GM12878 (cell line): ENCODE results near the gene ACTR8. TPM values are rescaled to one million over a fixed set of nuclear protein-coding genes. Genes with fewer than 3 reads are reported as not detected.

ENCODE experiments used
- ATAC-seq: fragments of 200-7000 bp; cut with Tn5 transposase; 3 replicates; pipeline ENCODE4 v1.9.1; 2020; ENCODE audit warnings: mild to moderate bottlenecking, moderate library complexity
- Bru-seq: library from RNA; stranded (reverse); fragments of 400-500 nt; gene quantifications from one replicate; lab custom pipeline; 2021; lab: Mats Ljungman, UMichigan
- BruChase-seq, 2 experiments: library from RNA; stranded (reverse); fragments of 400-500 nt; gene quantifications; one replicate each; lab custom pipeline; 2021; lab: Mats Ljungman, UMichigan
- BruUV-seq: library from RNA; stranded (reverse); fragments of 400-500 nt; replicated peaks from 2 replicates; lab custom pipeline; 2021; lab: Mats Ljungman, UMichigan
- CTCF ChIA-PET: fragments of 300-600 bp; sonication (Branson Sonifier 250); formaldehyde crosslinking; extraction: SDS; loops from one replicate; lab custom pipeline; 2021; ENCODE audit warnings: inconsistent platforms; lab: Yijun Ruan, JAX
- POLR2A ChIA-PET: fragments of 350-600 bp; formaldehyde crosslinking; extraction: SDS; loops from one replicate; lab custom pipeline; 2021; ENCODE audit warnings: inconsistent platforms; lab: Charles Lee
- RAD21 ChIA-PET: fragments of 300-600 bp; sonication (Branson Sonifier 250); formaldehyde crosslinking; loops from one replicate; lab custom pipeline; 2023; ENCODE audit warnings: antibody characterized with exemption; ENCODE audit not compliant: unreplicated experiment; lab: Charles Lee
- SMC1A ChIA-PET: fragments of 300-600 bp; sonication (Branson Sonifier 250); formaldehyde crosslinking; loops from one replicate; lab custom pipeline; 2023; ENCODE audit not compliant: unreplicated experiment, uncharacterized antibody; lab: Charles Lee
- DNase-seq: peaks from one replicate; pipeline ENCODE4 v3.0.0-alpha.2; 2011; ENCODE audit warnings: low read depth, low spot score
- FAIRE-seq: peaks from 3 replicates; lab custom pipeline; 2011; peaks lifted over from hg19 to GRCh38; lab: Jason Lieb, UNC
- H2AFZ ChIP-seq: 2 replicates; pipeline ENCODE4 v1.6.0; 2011; ENCODE audit warnings: low read depth, low read length, control low read depth; ENCODE audit not compliant: control insufficient read depth
- H3K27ac ChIP-seq: 2 replicates; pipeline ENCODE4 v1.5.1; 2011; ENCODE audit warnings: control low read depth; ENCODE audit not compliant: control insufficient read depth, insufficient read depth
- H3K27me3 ChIP-seq, 2 experiments: replicated peaks in 1 of 2; 2 replicates each; pipeline versions ENCODE4 v1.6.0 to v1.6.1; 2011; ENCODE audit warnings: low read length in 1 of 2; ENCODE audit not compliant: control insufficient read depth in 2 of 2, insufficient read depth in 2 of 2
- H3K36me3 ChIP-seq, 2 experiments: 2 replicates each; pipeline ENCODE4 v1.5.1; 2011; ENCODE audit warnings: low read length in 1 of 2; ENCODE audit not compliant: control insufficient read depth in 2 of 2, insufficient read depth in 2 of 2
- H3K4me1 ChIP-seq: 2 replicates; pipeline ENCODE4 v1.6.1; 2011; ENCODE audit warnings: mild to moderate bottlenecking, low read length, moderate library complexity, mixed read lengths; ENCODE audit not compliant: control insufficient read depth, insufficient read depth
- H3K4me2 ChIP-seq: 2 replicates; pipeline ENCODE4 v1.6.0; 2011; ENCODE audit warnings: control low read depth; ENCODE audit not compliant: control insufficient read depth, insufficient read depth
- H3K4me3 ChIP-seq: fragments of 200-600 bp; sonication (generic); 2 replicates; pipeline ENCODE4 v1.5.1; 2016
- H3K79me2 ChIP-seq: 2 replicates; pipeline ENCODE4 v1.6.0; 2011; ENCODE audit warnings: low read length; ENCODE audit not compliant: control insufficient read depth, insufficient read depth
- H3K9ac ChIP-seq: 2 replicates; pipeline ENCODE4 v1.8.0; 2011; ENCODE audit warnings: low read length, control low read depth, mixed read lengths; ENCODE audit not compliant: control insufficient read depth, insufficient read depth
- H3K9me3 ChIP-seq: replicated peaks from 3 replicates; pipeline ENCODE4 v1.5.1; 2011; ENCODE audit warnings: mild to moderate bottlenecking, low read length; ENCODE audit not compliant: control insufficient read depth, insufficient read depth
- H4K20me1 ChIP-seq: 2 replicates; pipeline ENCODE4 v1.6.0; 2011; ENCODE audit not compliant: control insufficient read depth, insufficient read depth
- ATF7 ChIP-seq: fragments of 450-650 bp; IDR thresholded peaks from 2 replicates; pipeline ENCODE4 v1.6.1; 2016; ENCODE audit warnings: low read depth, mild to moderate bottlenecking
- CBFB ChIP-seq: IDR thresholded peaks from 2 replicates; pipeline ENCODE4 v1.6.1; 2016; ENCODE audit warnings: antibody characterized with exemption, low read depth
- CHD2 ChIP-seq: IDR thresholded peaks from 2 replicates; pipeline ENCODE4 v1.6.1; 2011; ENCODE audit warnings: low read depth, low read length, improper control_type of control experiment, borderline replicate concordance
- MEF2A ChIP-seq: IDR thresholded peaks from 2 replicates; pipeline ENCODE4 v1.6.1; 2011; ENCODE audit warnings: low read depth, mild to moderate bottlenecking, low read length, moderate library complexity; ENCODE audit not compliant: insufficient read depth
- POLR2AphosphoS5 ChIP-seq: IDR thresholded peaks from 2 replicates; pipeline ENCODE4 v1.6.1; 2011; ENCODE audit warnings: mild to moderate bottlenecking, low read length, inconsistent platforms
- SUZ12 ChIP-seq: fragments of 200-600 bp; sonication (generic); IDR thresholded peaks from one replicate; pipeline ENCODE4 v1.6.1; 2018; ENCODE audit warnings: antibody characterized with exemption, mild to moderate bottlenecking; ENCODE audit not compliant: unreplicated experiment
- TCF7 ChIP-seq: IDR thresholded peaks from 2 replicates; pipeline ENCODE4 v1.6.1; 2014; ENCODE audit warnings: antibody characterized with exemption, borderline replicate concordance
- ZBTB11 ChIP-seq: fragments of 450-650 bp; formaldehyde crosslinking; IDR thresholded peaks from 2 replicates; pipeline ENCODE4 v1.5.0; 2022; ENCODE audit warnings: mild to moderate bottlenecking, missing genetic modification characterization
- ZNF592 ChIP-seq: fragments of 450-650 bp; IDR thresholded peaks from 2 replicates; pipeline ENCODE4 v1.6.1; 2017; ENCODE audit warnings: mild to moderate bottlenecking, moderate library complexity
- WGBS: methylation state at CpG from one replicate; pipeline ENCODE4 v1.1.6; 2016; ENCODE audit warnings: low lambda C conversion rate; ENCODE audit not compliant: insufficient replicate concordance, insufficient coverage; ENCODE audit errors: missing lambda C conversion rate; 5-methylcytosine and 5-hydroxymethylcytosine counted together
- in situ Hi-C: fragments of 300-500 bp; cut with MboI; formaldehyde crosslinking; loops from 9 replicates; pipeline ENCODE4 v1.14.3; 2018; ENCODE audit warnings: mixed read lengths
- intact Hi-C: fragments of 100-400 bp; cut with micrococcal nuclease; formaldehyde crosslinking; loops from one replicate; pipeline ENCODE4 v1.14.2; 2022; ENCODE audit not compliant: unreplicated experiment
- long read RNA-seq, 2 experiments: library from polyadenylated mRNA; unstranded; transcript quantifications; one replicate each; pipeline ENCODE4 v2.0.0, GENCODE V29; 2019 to 2020
- polyA minus RNA-seq, 3 experiments: library from RNA; depleted of rRNA, polyadenylated mRNA; stranded (reverse); fragments of >200 nt; gene quantifications; 2 replicates each; pipeline ENCODE4 v1.2.3, GENCODE V29; 2011
- polyA plus RNA-seq, 11 experiments: library from polyadenylated mRNA; depleted of rRNA in 4 of 11; unstranded in 6 of 11; stranded (reverse) in 5 of 11; fragments of >200 nt; fragmentation: Nextera tagmentation in 4 of 11; fragmentation: Illumina TruSeq in 1 of 11; extraction: Ambion mirVana in 4 of 11; extraction: Trizol in 1 of 11; gene quantifications; 1 replicate in 1 of 11; 2 replicates in 10 of 11; pipeline versions ENCODE4 v1.2.1 to v1.2.3, GENCODE V29; 2011 to 2016; ENCODE audit warnings: inconsistent platforms in 2 of 11, missing spikeins in 2 of 11, low read depth in 1 of 11
- total RNA-seq, 4 experiments: library from RNA; depleted of rRNA in 3 of 4; stranded (reverse); fragments of >200 nt in 3 of 4; fragmentation: Illumina TruSeq in 1 of 4; extraction: Trizol in 1 of 4; gene quantifications; 2 replicates each; pipeline versions ENCODE4 v1.2.1 to v1.2.3, GENCODE V29; 2013 to 2021

Gene ACTR8
- 33.3 and 36.0 TPM in 2 replicates for total RNA-seq (2013; cell fraction: nucleolus; rRNA removed)
- total RNA-seq (2014; rRNA removed): 27.5 and 36.5 TPM in 2 replicates
- 28.1 and 29.5 TPM in 2 replicates for total RNA-seq (2014; rRNA removed; fragmentation: Illumina TruSeq; extraction: Trizol)
- total RNA-seq (2021): 32.8 and 35.7 TPM in 2 replicates
- 16.2 TPM for polyA plus RNA-seq (2011; ENCODE audit: low read depth)
- polyA plus RNA-seq (2011; rRNA removed): 32.9 and 40.9 TPM in 2 replicates
- polyA plus RNA-seq (2011; cell fraction: cytosol; rRNA removed): 17.9 and 19.9 TPM in 2 replicates
- 26.7 and 30.3 TPM in 2 replicates for polyA plus RNA-seq (2011; cell fraction: nucleus; rRNA removed)
- 20.7 and 21.9 TPM in 2 replicates for polyA plus RNA-seq (2012)
- 24.9 and 29.5 TPM in 2 replicates for polyA plus RNA-seq (2014; fragmentation: Illumina TruSeq; extraction: Trizol)
- polyA plus RNA-seq (2014; fragmentation: Nextera tagmentation; extraction: Ambion mirVana): 10 to 100 TPM in 1 of 2 experiments, 1 to 10 TPM in 1; 5.3 to 15.5 TPM
- polyA plus RNA-seq (2014; rRNA removed): 23.8 and 29.2 TPM in 2 replicates
- 10 to 100 TPM; 26.3 to 26.5 TPM for polyA plus RNA-seq (2016; fragmentation: Nextera tagmentation; extraction: Ambion mirVana)
- 38.0 and 45.6 TPM in 2 replicates for polyA minus RNA-seq (2011; rRNA and poly(A)+ RNA removed)
- 9.5 and 20.4 TPM in 2 replicates for polyA minus RNA-seq (2011; cell fraction: cytosol; rRNA and poly(A)+ RNA removed)
- polyA minus RNA-seq (2011; cell fraction: nucleus; rRNA and poly(A)+ RNA removed): 18.4 and 24.1 TPM in 2 replicates
- Bru-seq, nascent RNA: percentile 89 among the genes with signal in this experiment
- BruChase-seq, experiment 1, labeled RNA remaining after a 6-hour chase: percentile 81 among the genes with signal in this experiment
- percentile 87 among the genes with signal in this experiment for BruChase-seq, experiment 2, labeled RNA remaining after a 2-hour chase
- long read RNA-seq, experiment 1, transcript ACTR8-201 (13 exons, 3,629 nt): major isoform, 28 of 30 reads
- long read RNA-seq, experiment 1, partial matches to known transcripts: 1 of 30 reads
- long read RNA-seq, experiment 1, other reads (novel, unspliced or antisense): 1 of 30 reads
- long read RNA-seq, experiment 2, transcript ACTR8-201 (13 exons, 3,629 nt): major isoform, 197 of 253 reads
- long read RNA-seq, experiment 2, partial matches to known transcripts: 28 of 253 reads
- long read RNA-seq, experiment 2, other reads (novel, unspliced or antisense): 28 of 253 reads

- SMC1A ChIA-PET: interaction anchor here (0.7 to 2.7 kb wide), 7 partner anchors 10 to 132 kb away, joined by 3 to 11 read pairs (median 5); partner anchors contain the start of gene SELENOK
- Histone ChIP-seq H4K20me1 (no peaks in the 10 kb centered on the region), H3K4me3 (peak within 1 kb of the TSS; percentile 80), H3K4me1 (peaks cover 7% of the 10 kb centered on the region), H3K4me2 (peak within 1 kb of the TSS; percentile 98), H3K36me3 (peaks cover 0 to 25% of the 10 kb centered on the region in 2 experiments; a peak in 3 of 4 replicates), H2AFZ (peak within 1 kb of the TSS; percentile 96), H3K27me3 (no peaks in the 10 kb centered on the region), H3K27ac (peak within 1 kb of the TSS; percentile 88), H3K9me3 (no peaks in the 10 kb centered on the region), H3K9ac (peak within 1 kb of the TSS; percentile 97), H3K79me2 (peaks cover 20% of the 10 kb centered on the region)
- in situ Hi-C loops: no loop called here
- FAIRE-seq (peak; percentile 41), ATAC-seq (peak; percentile 93), DNase-seq (peak; percentile 57)
- 3% methylated on average over 63 of the region's 65 CpGs for WGBS
- BruUV-seq: TSS peak; percentile 72
- CTCF ChIA-PET: interaction anchor here (0.9 to 2.6 kb wide), 5 partner anchors 9 to 152 kb away, joined by 4 to 17 read pairs (median 6); partner anchors contain the start of gene SELENOK
- POLR2A ChIA-PET: interaction anchor here (1.2 to 2.9 kb wide), 5 partner anchors 9 to 37 kb away, joined by 3 to 26 read pairs (median 6); partner anchors contain the start of gene SELENOK
- intact Hi-C loops: loop anchor here (2.0 kb wide), 1 partner anchor 37 kb away; no protein-coding TSS in a partner anchor
- RAD21 ChIA-PET: interaction anchor here (1.1 to 2.3 kb wide), 4 partner anchors 10 to 152 kb away, joined by 4 to 12 read pairs (median 8); partner anchors contain the start of gene SELENOK
- TF ChIP-seq SUZ12 (no peak), TCF7 (no peak), ATF7 (no peak), POLR2AphosphoS5 (peak; percentile 97), ZBTB11 (CRISPR knock-in tag) (no peak), MEF2A (no peak), ZNF592 (no peak), CBFB (no peak; the same call in 1 of the 2 replicates), CHD2 (peak; percentile 72)
These were observed at the start of gene ACTR8 for GRCh38 chr3:53881691-53882593. Gene ACTR8 (minus strand): TSS chr3:53882152. CDS start chr3:53882101, 51 bp downstream.
